ENCODE results near the gene KLRG1. TPM values are rescaled to one million over a fixed set of nuclear protein-coding genes. Genes with fewer than 3 reads are reported as not detected.

KLRG1 gene
- total RNA-seq, 4 donors from 2014 or later = 0.26 to 5.1 (median 1.5) TPM; not detected in 1

DNA sequence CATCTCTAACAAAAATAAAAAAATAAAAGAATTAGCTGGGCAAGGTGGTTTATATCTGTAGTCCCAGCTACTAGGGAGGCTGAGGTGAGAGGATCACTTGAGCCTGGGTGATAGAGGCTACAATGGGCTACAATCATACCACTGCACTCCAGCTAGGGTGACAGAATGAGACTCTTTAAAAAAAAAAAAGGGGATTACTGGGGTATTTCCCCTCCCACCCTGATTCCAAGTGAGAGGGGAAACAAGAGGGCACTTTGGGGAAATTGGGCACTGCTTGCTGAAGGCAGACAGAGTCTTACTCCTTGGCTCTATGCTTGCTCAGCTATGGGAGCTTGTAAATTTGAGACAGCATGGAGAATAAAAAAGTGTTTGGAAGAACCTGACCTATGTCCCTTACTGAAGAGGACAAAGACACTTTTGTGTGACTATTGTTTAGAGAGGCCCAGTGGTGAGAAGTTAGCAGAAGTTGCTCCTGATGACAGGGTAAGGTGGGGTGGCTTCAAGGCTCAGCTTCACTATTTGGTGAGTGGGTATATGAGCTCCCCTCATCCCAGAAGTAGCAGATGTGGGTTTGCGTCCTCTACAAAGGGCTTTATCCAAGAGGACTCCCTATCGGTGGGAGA is 44.0 kb downstream of the KLRG1 start:
- Histone ChIP-seq H3K4me3 (no peak overlapping the region), H3K27me3 (no peaks in the 10 kb centered on the region), H3K27ac (no peak overlapping the region), H3K4me1 (no peaks in the 10 kb centered on the region), H3K36me3 (no peaks in the 10 kb centered on the region), H3K9me3 (no peaks in the 10 kb centered on the region)
- intact Hi-C loops (cut with DNase I; ENCODE audit: low total_unique reads) = no loop called here
- no peak for DNase-seq
- TF ChIP-seq, protein P1, sequence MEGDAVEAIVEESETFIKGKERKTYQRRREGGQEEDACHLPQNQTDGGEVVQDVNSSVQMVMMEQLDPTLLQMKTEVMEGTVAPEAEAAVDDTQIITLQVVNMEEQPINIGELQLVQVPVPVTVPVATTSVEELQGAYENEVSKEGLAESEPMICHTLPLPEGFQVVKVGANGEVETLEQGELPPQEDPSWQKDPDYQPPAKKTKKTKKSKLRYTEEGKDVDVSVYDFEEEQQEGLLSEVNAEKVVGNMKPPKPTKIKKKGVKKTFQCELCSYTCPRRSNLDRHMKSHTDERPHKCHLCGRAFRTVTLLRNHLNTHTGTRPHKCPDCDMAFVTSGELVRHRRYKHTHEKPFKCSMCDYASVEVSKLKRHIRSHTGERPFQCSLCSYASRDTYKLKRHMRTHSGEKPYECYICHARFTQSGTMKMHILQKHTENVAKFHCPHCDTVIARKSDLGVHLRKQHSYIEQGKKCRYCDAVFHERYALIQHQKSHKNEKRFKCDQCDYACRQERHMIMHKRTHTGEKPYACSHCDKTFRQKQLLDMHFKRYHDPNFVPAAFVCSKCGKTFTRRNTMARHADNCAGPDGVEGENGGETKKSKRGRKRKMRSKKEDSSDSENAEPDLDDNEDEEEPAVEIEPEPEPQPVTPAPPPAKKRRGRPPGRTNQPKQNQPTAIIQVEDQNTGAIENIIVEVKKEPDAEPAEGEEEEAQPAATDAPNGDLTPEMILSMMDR (IDR thresholded peaks at IDR 0.05) = no peak
- no peak for TF ChIP-seq POLR2A (IDR thresholded peaks at IDR 0.05)

DNA sequence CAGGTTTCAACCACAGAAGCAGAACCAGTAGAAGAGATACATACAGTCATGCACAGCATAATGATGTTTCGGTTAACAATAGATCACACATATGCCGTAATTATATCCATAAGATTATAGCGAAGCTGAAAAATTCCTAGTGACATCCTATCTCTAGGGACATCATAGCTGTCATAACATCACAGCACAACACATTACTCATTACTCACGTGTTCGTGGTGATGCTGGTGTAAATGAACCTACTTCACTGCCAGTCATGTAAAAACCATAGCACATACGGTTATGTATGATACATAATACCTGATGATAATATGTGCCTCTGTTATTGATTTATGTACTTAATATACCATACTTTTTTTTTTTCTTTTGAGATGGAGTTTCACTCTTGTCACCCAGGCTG is 44.7 kb downstream of the KLRG1 start:
- TF ChIP-seq, protein P1 (IDR thresholded peaks at IDR 0.05) = no peak
- TF ChIP-seq POLR2A (IDR thresholded peaks at IDR 0.05) = no peak
- H3K27me3 ChIP-seq = no peaks in the 10 kb centered on the region
- intact Hi-C loops (cut with DNase I; ENCODE audit: low total_unique reads) = no loop called here
- no peak overlapping the region for H3K4me3 ChIP-seq
- H3K4me1 ChIP-seq = no peaks in the 10 kb centered on the region
- no peaks in the 10 kb centered on the region for H3K36me3 ChIP-seq
- no peak for DNase-seq
- no peak overlapping the region for H3K27ac ChIP-seq
- H3K9me3 ChIP-seq = no peaks in the 10 kb centered on the region

DNA sequence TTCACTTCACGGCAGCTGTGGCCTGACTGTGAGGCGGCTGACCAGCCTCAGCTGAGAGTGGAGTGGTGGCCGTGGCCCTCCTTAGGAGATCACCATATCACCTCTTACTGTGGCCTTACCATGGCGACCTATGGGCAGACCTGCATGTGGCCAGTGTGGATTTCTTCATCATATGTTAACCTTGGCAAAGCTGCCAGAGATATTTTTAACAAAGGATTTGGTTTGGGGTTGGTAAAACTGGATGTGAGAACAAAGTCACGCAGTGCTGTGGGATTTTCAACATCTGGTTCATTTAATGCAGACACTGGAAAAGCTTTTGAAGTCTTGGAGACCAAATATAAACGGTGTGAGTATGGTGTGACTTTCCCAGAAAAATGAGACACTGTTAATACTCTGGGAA is 46.9 kb downstream of the KLRG1 start:
- no peak for DNase-seq
- H3K4me1 ChIP-seq = no peaks in the 10 kb centered on the region
- H3K27ac ChIP-seq = no peak overlapping the region
- TF ChIP-seq POLR2A (IDR thresholded peaks at IDR 0.05) = no peak
- TF ChIP-seq, protein P1 (IDR thresholded peaks at IDR 0.05) = no peak
- intact Hi-C loops (cut with DNase I; ENCODE audit: low total_unique reads) = no loop called here
- H3K9me3 ChIP-seq = no peaks in the 10 kb centered on the region
- no peak overlapping the region for H3K4me3 ChIP-seq
- no peaks in the 10 kb centered on the region for H3K27me3 ChIP-seq
- H3K36me3 ChIP-seq = no peaks in the 10 kb centered on the region

DNA sequence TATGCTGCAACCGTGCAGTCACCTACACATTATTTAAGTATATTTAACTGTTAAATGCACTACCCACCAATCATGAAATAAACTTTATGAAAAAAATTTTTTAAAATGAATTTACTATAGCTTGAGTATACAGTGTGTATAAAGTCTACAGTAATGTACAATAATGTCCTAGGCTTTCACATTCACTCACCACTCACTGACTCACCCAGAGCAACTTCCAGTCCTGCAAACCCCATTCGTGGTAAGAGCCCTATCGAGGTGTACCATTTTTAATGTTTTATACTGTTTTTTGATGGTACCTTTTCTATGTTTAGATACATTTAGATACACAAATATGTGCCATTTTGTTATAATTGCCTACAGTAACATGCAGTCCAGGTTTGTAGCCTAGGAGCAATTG is 48.1 kb downstream of the KLRG1 start:
- Histone ChIP-seq H3K4me3 (no peak overlapping the region), H3K4me1 (no peaks in the 10 kb centered on the region), H3K27ac (no peak overlapping the region), H3K27me3 (no peaks in the 10 kb centered on the region), H3K36me3 (no peaks in the 10 kb centered on the region), H3K9me3 (no peaks in the 10 kb centered on the region)
- TF ChIP-seq, protein P1 (IDR thresholded peaks at IDR 0.05) = no peak
- TF ChIP-seq POLR2A (IDR thresholded peaks at IDR 0.05) = no peak
- DNase-seq = no peak
- intact Hi-C loops (cut with DNase I; ENCODE audit: low total_unique reads) = no loop called here

DNA sequence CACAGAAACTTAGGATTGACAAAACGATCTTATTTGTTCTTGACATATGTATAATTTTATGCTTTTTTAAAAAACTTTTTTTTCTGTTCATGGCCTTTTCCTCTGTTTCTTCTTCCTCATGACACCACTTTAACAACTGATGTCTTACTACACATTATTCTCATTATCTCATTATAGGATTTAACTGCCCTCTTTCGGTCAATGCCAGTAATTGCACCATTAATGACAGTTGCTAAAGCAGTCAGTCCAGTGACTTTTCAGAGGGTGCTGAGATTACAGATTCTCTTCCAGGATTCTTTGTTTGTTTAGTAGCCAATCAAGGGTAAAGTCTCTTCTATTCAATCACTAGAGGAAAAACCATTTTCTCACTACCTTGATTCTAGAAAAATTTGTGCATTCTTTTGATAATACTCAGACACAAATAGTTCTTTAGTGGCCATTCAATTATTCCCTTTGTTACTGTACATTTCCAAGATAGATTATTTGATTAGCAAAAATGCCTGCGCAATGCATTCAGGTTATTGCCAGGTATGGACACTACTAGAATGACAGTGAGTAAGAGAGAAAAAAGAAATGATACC is 50.1 kb downstream of the KLRG1 start:
- Histone ChIP-seq H3K9me3 (no peaks in the 10 kb centered on the region), H3K36me3 (no peaks in the 10 kb centered on the region), H3K27ac (no peak overlapping the region), H3K27me3 (no peaks in the 10 kb centered on the region), H3K4me3 (no peak overlapping the region), H3K4me1 (no peaks in the 10 kb centered on the region)
- no peak for DNase-seq
- TF ChIP-seq, protein P1 (IDR thresholded peaks at IDR 0.05) = peak; percentile 64 to 81 (median 70)
- no peak for TF ChIP-seq POLR2A (IDR thresholded peaks at IDR 0.05)
- intact Hi-C loops (cut with DNase I; ENCODE audit: low total_unique reads) = no loop called here
